ENCODE results near the gene TIMM17B.

Gene TIMM17B

GRCh38 chrX:48852857-48853256 lies 44.7 kb downstream of the TIMM17B start:
- DNase-seq (ENCODE audit: low spot score): no peak
- in situ Hi-C loops (cut with MboI; ENCODE audit: low sequenced_read_pairs, unreplicated experiment): no loop called here
- TF ChIP-seq CTCF (IDR thresholded peaks at IDR 0.05; ENCODE audit: borderline replicate concordance, control extremely low read depth, extremely low read depth, insufficient read depth, missing control alignments): no peak

GRCh38 chrX:48848847-48849246 lies 48.7 kb downstream of the TIMM17B start:
- DNase-seq (ENCODE audit: low spot score): no peak
- no peak for TF ChIP-seq CTCF (IDR thresholded peaks at IDR 0.05; ENCODE audit: borderline replicate concordance, control extremely low read depth, extremely low read depth, insufficient read depth, missing control alignments)
- in situ Hi-C loops (cut with MboI; ENCODE audit: low sequenced_read_pairs, unreplicated experiment): no loop called here

All from GM13976 (cell line).